ENCODE data around the gene HORMAD2. TPM values are rescaled to one million over a fixed set of nuclear protein-coding genes. Genes with fewer than 3 reads are reported as not detected.

HORMAD2 gene
- polyA plus RNA-seq, 2 of the 4 experiments (the other 2 are of a cell fraction): not detected

- FAIRE-seq (no peak), ATAC-seq (no peak), DNase-seq (ENCODE audit: low read depth in 1 of 2, low spot score in 1 of 2) (no peak)
- no peak overlapping the region for H3K4me3 ChIP-seq
- WGBS (ENCODE audit: missing lambda C conversion rate): 81% methylated on average over 6 of the region's 7 CpGs
- H3K4me1 ChIP-seq: peaks cover 63% of the 10 kb centered on the region
- H3K9me3 ChIP-seq: peaks cover 9% of the 10 kb centered on the region; the same call in 2 of the 3 replicates
- ChIA-PET POLR2A (interaction anchor here (5.2 kb wide), 1 partner anchor 8 kb away, joined by 47 read pairs; no protein-coding TSS in a partner anchor), CTCF (interaction anchor here (0.9 to 1.9 kb wide), 5 partner anchors 9 to 96 kb away, joined by 3 to 10 read pairs (median 3); no protein-coding TSS in a partner anchor)
- TF ChIP-seq TFCP2L1 (CRISPR knock-in tag; IDR thresholded peaks at IDR 0.05) (0 out of 2 replicates have a peak, but pooled peaks have one; percentile 36), KDM1A (IDR thresholded peaks at IDR 0.05; ENCODE audit: low read depth) (no peak), TP53 (CRISPR knock-in tag; IDR thresholded peaks at IDR 0.05) (no peak), SMC3 (IDR thresholded peaks at IDR 0.05) (no peak), ATOH8 (CRISPR knock-in tag; IDR thresholded peaks at IDR 0.05; ENCODE audit: low read depth) (peak; percentile 5), ZSCAN20 (CRISPR knock-in tag; IDR thresholded peaks at IDR 0.05) (peak; percentile 93; the same call in 1 of the 2 replicates), HES2 (IDR thresholded peaks at IDR 0.05) (no peak), RARB (CRISPR knock-in tag; IDR thresholded peaks at IDR 0.05) (no peak), HEYL (CRISPR knock-in tag; IDR thresholded peaks at IDR 0.05) (peak; percentile 86; the same call in 1 of the 2 replicates)
- peak overlapping the region; percentile 69; the same call in 1 of the 3 replicates for H3K4me2 ChIP-seq
- H3K27ac ChIP-seq: peak overlapping the region; percentile 95 to 100
These were observed 123.9 kb downstream of the HORMAD2 start for GRCh38 chr22:30204015-30204741.

- no peak overlapping the region for H3K4me3 ChIP-seq
- H3K27ac ChIP-seq: peak overlapping the region; percentile 95 to 100
- DNase-seq (ENCODE audit: low read depth in 1 of 2, low spot score in 1 of 2) (no peak), FAIRE-seq (no peak), ATAC-seq (no peak)
- ChIA-PET POLR2A (interaction anchor here (0.9 to 5.2 kb wide), 5 partner anchors 8 to 88 kb away, joined by 3 to 47 read pairs (median 5); no protein-coding TSS in a partner anchor), CTCF (interaction anchor here (0.9 to 1.9 kb wide), 7 partner anchors 9 to 96 kb away, joined by 3 to 10 read pairs (median 3); no protein-coding TSS in a partner anchor)
- WGBS (ENCODE audit: missing lambda C conversion rate): 64% methylated on average over 10 of the region's 10 CpGs
- peaks cover 9% of the 10 kb centered on the region; the same call in 2 of the 3 replicates for H3K9me3 ChIP-seq
- H3K4me1 ChIP-seq: peaks cover 63% of the 10 kb centered on the region
- peak overlapping the region; percentile 69 for H3K4me2 ChIP-seq
- no peak for TF ChIP-seq NPAS2 (CRISPR knock-in tag; IDR thresholded peaks at IDR 0.05; ENCODE audit: borderline replicate concordance)
- no peak for TF ChIP-seq MAFK (IDR thresholded peaks at IDR 0.05; ENCODE audit: partially characterized antibody)
- TF ChIP-seq BHLHE40 (IDR thresholded peaks at IDR 0.05; ENCODE audit: low read depth, low read length): no peak
- TF ChIP-seq POLR2A (IDR thresholded peaks at IDR 0.05; ENCODE audit: low read length): no peak
- no peak for TF ChIP-seq NFE2L2 (conservative IDR thresholded peaks at IDR 0.05; ENCODE audit: low read length)
- no peak for TF ChIP-seq SMC3 (IDR thresholded peaks at IDR 0.05)
- TF ChIP-seq ATOH8 (CRISPR knock-in tag; IDR thresholded peaks at IDR 0.05; ENCODE audit: low read depth): peak; percentile 17; the same call in 1 of the 2 replicates
- TF ChIP-seq POLR2AphosphoS2 (conservative IDR thresholded peaks at IDR 0.05; ENCODE audit: low read length): no peak
- no peak for TF ChIP-seq FOSL2 (IDR thresholded peaks at IDR 0.05)
- no peak for TF ChIP-seq FOSL2 (CRISPR knock-in tag; IDR thresholded peaks at IDR 0.05)
- no peak for TF ChIP-seq TP53 (CRISPR knock-in tag; IDR thresholded peaks at IDR 0.05)
- TF ChIP-seq PBX3 (IDR thresholded peaks at IDR 0.05): no peak
- peak; percentile 24; the same call in 1 of the 2 replicates for TF ChIP-seq ZNF302 (CRISPR knock-in tag; IDR thresholded peaks at IDR 0.05)
- TF ChIP-seq RNF2 (IDR thresholded peaks at IDR 0.05; ENCODE audit: borderline replicate concordance, low read depth): no peak
- TF ChIP-seq USF2 (IDR thresholded peaks at IDR 0.05): no peak
- TF ChIP-seq CBX2 (IDR thresholded peaks at IDR 0.05; ENCODE audit: borderline replicate concordance, low read depth): no peak
- TF ChIP-seq KDM1A (IDR thresholded peaks at IDR 0.05; ENCODE audit: low read depth): no peak
- 0 out of 2 replicates have a peak, but pooled peaks have one; percentile 49 for TF ChIP-seq FOXS1 (CRISPR knock-in tag; IDR thresholded peaks at IDR 0.05)
- no peak for TF ChIP-seq ZC3H11A (IDR thresholded peaks at IDR 0.05)
- TF ChIP-seq HOXB13 (CRISPR knock-in tag; IDR thresholded peaks at IDR 0.05; ENCODE audit: low read depth): peak; percentile 92
- TF ChIP-seq EHF (CRISPR knock-in tag; IDR thresholded peaks at IDR 0.05): peak; percentile 94; the same call in 1 of the 2 replicates
- TF ChIP-seq JUNB (IDR thresholded peaks at IDR 0.05): no peak
- TF ChIP-seq TFCP2L1 (CRISPR knock-in tag; IDR thresholded peaks at IDR 0.05): peak; percentile 77
- TF ChIP-seq CEBPB (IDR thresholded peaks at IDR 0.05): no peak
- TF ChIP-seq JUN (IDR thresholded peaks at IDR 0.05): no peak
- TF ChIP-seq REST (IDR thresholded peaks at IDR 0.05): no peak
These were observed 124.5 kb downstream of the HORMAD2 start for GRCh38 chr22:30204742-30205111.

Data from A549 (cell line).